IPS DF 4.7 (cell line): ENCODE data around the gene CEP89.
"Not testable (repeated sequence)": the region's sequence is repeated elsewhere in the genome, so short reads cannot be mapped to it uniquely, and the experiment has no call there.

Experiments used
- DNase-seq: peaks from one replicate; pipeline ENCODE4 v3.0.0-alpha.2; 2013; ENCODE audit warnings: low spot score; ENCODE audit errors: extremely low read depth

The CEP89 gene

DNA sequence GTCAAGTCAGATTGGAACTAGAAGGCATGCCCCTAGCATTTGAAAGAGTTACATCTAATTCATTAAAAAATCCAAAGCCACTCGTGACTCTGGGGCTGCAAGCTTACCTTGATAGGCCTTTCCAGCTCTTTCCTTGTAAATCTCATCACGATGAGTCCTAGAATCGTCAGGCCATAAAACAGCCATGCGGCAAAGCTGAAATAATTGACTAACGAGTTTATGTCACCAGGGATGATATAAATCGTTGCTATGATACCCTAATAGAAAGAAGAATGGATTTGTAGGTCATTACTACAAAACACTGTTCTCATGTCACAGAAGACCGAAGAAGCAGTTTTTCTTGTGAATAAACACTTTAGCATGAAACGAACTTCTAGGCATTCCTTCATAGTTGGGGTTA is 129.7 kb downstream of the CEP89 start:
- no peak for DNase-seq

GRCh38 chr19:32837531-32837930 is 134.2 kb downstream of the CEP89 start:
- DNase-seq: no peak

DNA sequence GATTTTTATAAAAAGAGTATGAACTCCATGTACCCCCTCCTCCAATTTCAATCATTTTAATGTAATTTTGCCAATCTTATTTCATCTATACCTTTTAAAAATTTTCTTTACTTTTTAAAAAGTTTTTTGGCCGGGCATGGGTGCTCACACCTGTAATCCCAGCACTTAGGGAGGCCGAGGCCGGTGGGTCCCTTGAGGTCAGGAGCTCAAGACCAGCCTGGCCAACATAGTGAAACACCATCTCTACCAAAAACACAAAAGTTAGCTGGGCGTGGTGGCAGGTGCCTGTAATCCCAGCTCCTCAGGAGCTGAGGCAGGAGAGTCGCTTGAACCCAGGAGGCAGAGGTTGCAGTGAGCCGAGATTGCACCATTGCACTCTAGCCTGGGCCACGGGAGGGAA is 138.4 kb downstream of the CEP89 start:
- DNase-seq: not testable (repeated sequence)

- not testable (repeated sequence) for DNase-seq
Observed at GRCh38 chr19:32832825-32833224, 138.9 kb downstream of the CEP89 start.

DNA sequence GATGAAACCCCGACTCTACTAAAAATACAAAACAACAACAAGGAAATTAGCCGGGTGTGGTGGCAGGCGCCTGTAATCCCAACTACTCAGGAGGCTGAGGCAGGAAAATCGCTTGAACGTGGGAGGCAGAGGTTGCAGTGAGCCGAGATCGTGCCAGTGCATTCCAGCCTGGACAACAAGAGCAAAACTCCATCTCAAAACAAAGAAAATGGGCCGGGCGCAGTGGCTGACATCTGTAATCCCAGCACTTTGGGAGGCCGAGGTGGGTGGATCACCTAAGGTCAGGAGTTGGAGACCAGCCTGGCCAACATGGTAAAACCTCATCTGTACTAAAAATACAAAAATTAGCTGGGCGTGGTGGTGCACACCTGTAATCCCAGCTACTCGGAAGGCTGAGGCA is 139.7 kb downstream of the CEP89 start:
- DNase-seq: not testable (repeated sequence)

DNA sequence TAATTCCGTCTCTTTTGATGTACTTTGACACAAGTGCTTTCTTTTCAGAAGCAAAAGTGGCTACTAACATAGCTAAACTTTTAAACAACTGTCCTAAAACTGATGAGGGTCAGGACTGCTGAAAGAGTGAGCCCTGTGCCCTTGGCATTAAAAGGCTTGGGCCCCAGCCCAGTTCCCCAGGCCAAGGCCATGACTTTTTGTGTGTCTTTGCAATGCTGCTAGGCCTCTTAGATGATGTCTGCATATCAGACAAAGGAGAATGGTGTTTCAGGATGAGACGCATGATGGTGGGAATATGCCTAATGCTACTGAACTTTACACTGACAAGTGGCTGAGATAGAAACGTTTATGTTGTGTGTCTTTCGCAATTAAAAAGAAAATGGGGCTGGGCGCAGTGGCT is 140.1 kb downstream of the CEP89 start:
- DNase-seq: no peak

DNA sequence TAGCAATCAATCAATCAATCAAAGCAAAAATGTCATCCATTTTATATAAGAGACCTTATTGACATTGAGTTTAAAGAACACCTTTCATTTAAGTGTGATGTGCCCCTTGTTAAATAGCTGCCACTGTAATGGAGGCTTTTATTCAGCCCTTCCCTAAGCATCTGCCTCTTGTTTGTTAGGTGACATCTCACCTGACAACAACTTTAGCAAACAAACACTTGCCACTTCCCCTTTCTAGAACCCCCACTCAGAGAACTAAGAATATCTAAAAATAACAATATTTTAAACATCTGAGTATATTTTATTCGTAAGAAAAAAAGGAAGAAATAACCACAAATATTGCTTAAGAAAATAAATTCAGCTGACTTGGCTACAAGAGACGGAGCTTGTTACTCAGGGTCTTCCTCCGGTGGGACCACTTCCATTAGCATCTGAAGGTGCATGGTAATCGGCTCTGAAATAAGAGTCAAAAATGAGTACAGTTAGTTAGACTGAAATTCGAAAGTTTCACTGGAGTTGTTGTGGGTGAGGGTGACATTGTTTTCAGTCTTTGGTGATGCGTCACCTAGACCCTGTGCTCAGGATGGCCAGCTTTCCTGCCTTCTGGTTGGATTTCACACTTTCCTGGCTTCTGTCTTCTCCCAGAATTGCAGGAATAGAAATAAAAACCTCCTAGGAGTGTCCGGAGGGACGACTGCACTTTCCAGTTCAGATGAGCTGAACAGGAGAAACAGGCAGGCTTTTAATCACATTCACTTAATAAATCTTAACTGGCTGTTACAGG is 141.3 kb downstream of the CEP89 start:
- no peak for DNase-seq

GRCh38 chr19:32829345-32829896 is 142.3 kb downstream of the CEP89 start:
- DNase-seq: no peak

- DNase-seq: no peak
Observed at GRCh38 chr19:32828643-32829344, 143.0 kb downstream of the CEP89 start.

DNA sequence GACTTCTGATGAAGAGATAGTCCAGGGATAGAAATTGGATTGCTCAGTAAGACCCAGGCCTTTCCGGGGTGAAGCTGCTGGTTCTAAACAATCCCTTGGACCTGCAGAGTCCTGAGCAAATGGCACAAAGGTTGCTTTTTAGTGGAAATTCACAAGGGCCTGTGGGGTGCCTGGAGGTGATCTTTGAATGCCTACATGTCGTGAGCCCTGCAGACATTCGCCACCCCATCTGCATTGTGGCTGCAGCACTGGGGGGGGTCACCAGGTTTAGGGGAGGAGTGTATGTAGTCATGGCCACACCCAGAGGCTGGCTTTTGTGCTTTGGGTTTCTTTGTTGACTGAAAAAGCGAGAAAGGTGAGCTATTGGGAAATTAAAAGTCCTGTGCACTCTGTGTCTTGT is 143.6 kb downstream of the CEP89 start:
- DNase-seq: no peak
